GM19035 (cell line): Measurements from ENCODE around the gene LAPTM5.
A peak's percentile ranks its signal among the peaks of the same experiment; 100 is the strongest.

ENCODE experiments used
- ATAC-seq: cut with Tn5 transposase; IDR thresholded peaks from one replicate; pipeline ENCODE4 v1.9.1; 2021; ENCODE audit not compliant: unreplicated experiment

Gene LAPTM5

GRCh38 chr1:30745156-30745833 lies 12.3 kb downstream of the LAPTM5 start:
- ATAC-seq = no peak

- ATAC-seq = peak; percentile 31
Measured at GRCh38 chr1:30744060-30744756, 13.4 kb downstream of the LAPTM5 start.

- ATAC-seq = peak; percentile 40
Measured at GRCh38 chr1:30743584-30744059, 14.0 kb downstream of the LAPTM5 start.

- ATAC-seq = no peak
Measured at GRCh38 chr1:30742963-30743559, 14.5 kb downstream of the LAPTM5 start.

GRCh38 chr1:30742300-30742962 lies 15.1 kb downstream of the LAPTM5 start:
- ATAC-seq = no peak

GRCh38 chr1:30741239-30741894 lies 16.2 kb downstream of the LAPTM5 start:
- no peak for ATAC-seq

GRCh38 chr1:30740251-30741238 lies 17.0 kb downstream of the LAPTM5 start:
- ATAC-seq = no peak

GRCh38 chr1:30739601-30740000 lies 18.0 kb downstream of the LAPTM5 start:
- ATAC-seq = no peak

DNA sequence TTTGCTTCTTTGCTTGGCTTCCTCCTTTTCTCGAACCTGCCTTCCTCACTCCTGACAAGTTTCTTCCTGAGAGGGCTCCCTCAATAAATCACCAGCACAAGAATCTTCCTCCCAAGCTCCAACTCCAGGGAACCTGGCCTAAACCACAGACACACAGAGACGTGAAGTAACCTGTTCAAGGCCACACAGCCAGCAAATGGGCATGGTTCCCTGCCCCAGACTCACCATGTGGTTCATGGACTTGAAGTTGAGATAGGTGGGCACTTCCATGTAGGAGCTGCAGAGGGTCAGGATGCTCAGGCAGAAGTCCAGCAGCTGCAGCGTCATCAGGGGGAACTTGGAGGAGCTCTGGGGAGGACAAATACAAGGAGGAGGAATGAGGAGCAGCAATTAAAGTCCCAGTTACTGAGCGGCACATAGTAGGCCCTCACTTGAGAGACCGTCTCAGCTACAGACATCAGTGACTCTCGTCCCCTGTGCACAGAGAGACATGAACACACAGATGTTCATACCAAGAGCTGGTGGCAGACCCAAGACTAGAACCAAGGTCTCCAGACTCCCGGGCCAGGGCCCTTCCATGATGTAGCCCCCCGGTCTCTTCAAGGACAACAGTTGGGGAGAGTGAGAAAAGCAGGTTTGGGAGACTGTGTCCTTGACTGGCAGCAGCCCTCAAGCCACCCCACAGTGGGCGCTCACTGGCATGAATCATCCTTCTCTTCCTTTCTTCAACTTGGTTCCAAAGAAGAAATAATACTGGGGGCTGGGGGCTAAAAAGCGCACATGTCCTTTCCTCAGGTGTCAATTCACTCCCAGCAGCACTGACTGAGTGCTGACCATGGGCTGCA lies 18.6 kb downstream of the LAPTM5 start:
- no peak for ATAC-seq

DNA sequence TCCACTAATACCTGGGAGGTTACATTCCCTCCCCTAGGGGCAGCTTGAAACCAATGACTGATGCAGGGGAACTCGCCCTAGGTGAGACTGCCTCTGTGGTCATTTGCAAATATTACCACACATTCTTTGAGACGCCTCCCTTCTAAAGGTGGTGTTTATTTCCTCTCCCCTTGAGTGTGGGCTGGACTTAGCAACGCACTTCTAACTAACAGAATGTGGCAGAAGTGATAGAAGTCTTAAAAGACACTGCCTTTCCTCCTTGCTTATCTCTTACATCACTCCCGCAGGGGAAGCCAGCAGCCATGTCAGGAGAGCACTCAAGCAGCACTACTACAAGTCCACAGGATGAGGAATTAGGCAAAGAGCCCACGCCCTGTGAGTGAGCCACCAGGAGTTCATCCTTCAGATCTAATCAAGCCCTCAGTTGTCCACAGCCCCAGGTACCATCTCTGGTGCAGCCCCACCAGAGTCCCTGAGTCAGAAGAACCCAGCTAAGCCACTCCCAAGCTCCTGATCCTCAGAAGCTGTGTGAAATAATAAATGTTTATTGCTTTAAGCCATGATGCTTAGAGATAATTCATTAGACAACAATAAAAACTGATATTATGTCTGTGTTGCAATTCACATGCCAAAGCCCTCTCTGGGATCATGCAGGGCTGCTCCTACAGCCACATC lies 19.4 kb downstream of the LAPTM5 start:
- no peak for ATAC-seq

DNA sequence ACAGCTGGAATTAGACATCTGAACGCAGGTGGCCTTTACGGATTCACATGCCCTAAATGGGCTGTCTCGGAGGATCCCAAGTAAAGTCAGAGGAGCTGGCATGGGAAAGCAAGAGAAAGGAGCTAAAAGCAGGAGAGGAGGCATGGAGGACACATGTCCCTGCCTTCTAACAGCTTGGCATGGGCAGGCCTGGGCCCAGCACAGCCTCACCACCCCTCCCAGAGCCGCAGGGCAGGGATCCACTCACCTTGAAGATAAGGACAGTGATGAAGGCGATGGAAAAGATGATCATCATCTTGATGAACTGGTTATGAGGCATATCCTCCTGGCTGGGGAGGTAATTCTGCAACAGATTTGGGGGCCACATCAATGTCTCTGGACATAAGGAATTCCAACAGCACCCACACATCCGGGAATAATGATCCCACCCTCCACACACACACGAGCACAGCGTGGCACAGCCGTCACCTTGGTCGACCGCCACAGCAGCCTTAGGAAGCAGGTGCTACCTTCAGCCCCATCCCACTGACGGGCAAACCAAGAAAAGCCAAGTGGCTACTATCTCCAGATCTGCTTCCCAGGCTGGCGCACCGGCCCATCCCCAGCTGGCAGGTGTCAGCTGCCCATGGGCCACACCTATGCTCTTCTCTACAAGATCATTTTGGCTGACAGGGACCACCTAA lies 20.1 kb downstream of the LAPTM5 start:
- no peak for ATAC-seq

DNA sequence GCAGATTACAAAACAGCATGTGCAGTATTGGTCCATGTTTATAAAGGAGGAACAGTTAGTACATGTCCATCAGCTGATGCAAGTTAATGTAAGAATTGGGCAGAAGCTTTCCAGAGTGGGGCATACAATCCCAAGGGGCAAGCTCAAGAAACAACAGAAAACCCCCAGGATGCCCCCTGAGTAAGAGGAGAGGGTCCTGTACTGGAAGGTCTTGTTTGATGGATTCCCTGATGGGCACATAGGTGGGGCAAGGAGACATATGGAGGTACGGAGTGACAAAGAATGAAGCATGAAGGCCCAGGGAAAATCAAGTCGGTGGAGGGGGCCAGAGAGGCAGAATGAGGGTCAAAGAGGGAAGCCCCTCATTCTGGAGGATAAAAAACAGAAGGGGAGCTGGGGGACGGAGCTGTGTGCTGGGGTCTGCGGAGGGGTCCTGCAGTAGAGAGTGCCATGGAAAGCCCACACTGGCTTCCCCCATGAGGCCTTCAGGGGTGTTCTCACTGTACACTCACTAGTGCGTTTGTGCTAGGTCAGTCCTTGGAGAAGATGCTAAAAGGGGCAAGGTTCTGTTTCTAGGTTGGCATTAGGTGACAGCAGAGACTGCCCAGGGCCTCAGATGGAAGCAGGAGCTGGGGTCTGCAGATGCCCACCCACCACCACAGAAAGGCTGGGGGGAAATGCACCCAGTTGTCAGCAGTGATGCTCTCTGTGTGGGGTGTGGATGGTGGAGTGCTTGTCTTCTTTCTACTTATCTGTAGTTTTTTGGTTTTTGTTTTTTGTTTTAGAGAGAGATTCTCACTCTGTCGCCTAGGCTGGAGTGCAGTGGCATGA lies 21.7 kb downstream of the LAPTM5 start:
- ATAC-seq = no peak

GRCh38 chr1:30735124-30735523 lies 22.4 kb downstream of the LAPTM5 start:
- ATAC-seq = no peak

- ATAC-seq = no peak
Measured at GRCh38 chr1:30734580-30734979, 23.0 kb downstream of the LAPTM5 start.

GRCh38 chr1:30734106-30734505 lies 23.5 kb downstream of the LAPTM5 start:
- no peak for ATAC-seq

DNA sequence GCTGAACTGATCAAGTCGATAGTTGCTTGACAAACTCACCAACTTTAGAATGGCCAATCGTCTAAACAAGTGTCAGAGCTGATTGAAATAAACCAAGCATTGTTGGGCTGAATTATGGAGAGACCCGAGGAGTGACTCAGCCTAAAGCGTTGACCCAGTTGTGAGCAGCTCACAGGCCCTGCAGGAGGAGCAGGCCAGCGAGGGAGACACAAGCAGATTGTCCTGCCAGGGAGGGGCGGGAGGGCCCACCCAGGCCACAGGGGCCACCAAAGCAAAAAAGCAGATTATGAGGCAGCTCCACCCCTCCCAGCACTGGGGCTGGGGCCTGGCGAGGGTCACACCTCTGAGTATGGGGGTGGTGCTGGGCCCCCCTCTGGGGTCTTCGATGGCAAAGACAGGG lies 24.1 kb downstream of the LAPTM5 start:
- no peak for ATAC-seq
